ENCODE measurements around the gene OCEL1. TPM values are rescaled to one million over a fixed set of nuclear protein-coding genes. Genes with fewer than 3 reads are reported as not detected.
"Not testable (repeated sequence)": the region's sequence is repeated elsewhere in the genome, so short reads cannot be mapped to it uniquely, and the experiment has no call there.

OCEL1 gene
- total RNA-seq, 1 experiment from 2014 or later: 6.8 TPM

GRCh38 chr19:17260842-17261325 lies 34.9 kb downstream of the OCEL1 start:
- peak; percentile 87 for DNase-seq (ENCODE audit: low spot score)

GRCh38 chr19:17262557-17262956 lies 36.5 kb downstream of the OCEL1 start:
- DNase-seq (ENCODE audit: low spot score): no peak

GRCh38 chr19:17263712-17264640 lies 38.0 kb downstream of the OCEL1 start:
- no peak for DNase-seq (ENCODE audit: low spot score)

- DNase-seq (ENCODE audit: low spot score): no peak
Observed at GRCh38 chr19:17264641-17264979, 38.6 kb downstream of the OCEL1 start, which contains the start of gene USHBP1. Gene USHBP1, minus strand, starts transcription at chr19:17264745. Its CDS starts 446 bp downstream, at chr19:17264299.

GRCh38 chr19:17266026-17266425 lies 40.0 kb downstream of the OCEL1 start:
- DNase-seq (ENCODE audit: low spot score): no peak

GRCh38 chr19:17266589-17266974 lies 40.6 kb downstream of the OCEL1 start:
- no peak for DNase-seq (ENCODE audit: low spot score)

GRCh38 chr19:17266975-17267788 lies 41.2 kb downstream of the OCEL1 start, which contains the start of gene BABAM1:
Gene BABAM1, plus strand, starts transcription at chr19:17267443. Its CDS starts 1,364 bp downstream, at chr19:17268807.
- peak; percentile 99 for DNase-seq (ENCODE audit: low spot score)

- DNase-seq (ENCODE audit: low spot score): no peak
Observed at GRCh38 chr19:17268754-17269153, 42.7 kb downstream of the OCEL1 start.

GRCh38 chr19:17274892-17275291 lies 48.9 kb downstream of the OCEL1 start:
- not testable (repeated sequence) for DNase-seq (ENCODE audit: low spot score)

- no peak for DNase-seq (ENCODE audit: low spot score)
Observed at GRCh38 chr19:17275441-17276175, 49.6 kb downstream of the OCEL1 start.

Other genes with a start within 250 kb of the OCEL1 start
- not detected in 2 replicates for gene CPAMD8, start 199.4 kb upstream of the OCEL1 start, total RNA-seq (2014; rRNA removed; shearing (Covaris generic))
- 10.6 and 22.8 TPM in 2 replicates for gene HAUS8, start 150.8 kb upstream of the OCEL1 start, total RNA-seq (2014; rRNA removed; shearing (Covaris generic))
- 15.1 and 21.0 TPM in 2 replicates for gene MYO9B, start 150.4 kb upstream of the OCEL1 start, total RNA-seq (2014; rRNA removed; shearing (Covaris generic))
- 43.2 and 43.4 TPM in 2 replicates for gene USE1, start 10.9 kb upstream of the OCEL1 start, total RNA-seq (2014; rRNA removed; shearing (Covaris generic))
- 24.8 and 38.6 TPM in 2 replicates for gene NR2F6, start 19.7 kb downstream of the OCEL1 start, total RNA-seq (2014; rRNA removed; shearing (Covaris generic))
- gene USHBP1, start 38.5 kb downstream of the OCEL1 start, total RNA-seq (2014; rRNA removed; shearing (Covaris generic)): not detected in 2 replicates
- gene BABAM1, start 41.2 kb downstream of the OCEL1 start, total RNA-seq (2014; rRNA removed; shearing (Covaris generic)): 154 and 167 TPM in 2 replicates
- 0.06 TPM in 1 of 2 replicates, not detected in the other for gene ANKLE1, start 55.7 kb downstream of the OCEL1 start, total RNA-seq (2014; rRNA removed; shearing (Covaris generic))
- gene ABHD8, start 77.2 kb downstream of the OCEL1 start, total RNA-seq (2014; rRNA removed; shearing (Covaris generic)): 3.5 and 7.5 TPM in 2 replicates
- 48.0 and 76.2 TPM in 2 replicates for gene MRPL34, start 79.6 kb downstream of the OCEL1 start, total RNA-seq (2014; rRNA removed; shearing (Covaris generic))
- gene DDA1, start 83.3 kb downstream of the OCEL1 start, total RNA-seq (2014; rRNA removed; shearing (Covaris generic)): 20.0 and 34.3 TPM in 2 replicates
- gene ANO8, start 108.6 kb downstream of the OCEL1 start, total RNA-seq (2014; rRNA removed; shearing (Covaris generic)): 1.4 and 3.2 TPM in 2 replicates
- 10.2 and 21.7 TPM in 2 replicates for gene GTPBP3, start 111.3 kb downstream of the OCEL1 start, total RNA-seq (2014; rRNA removed; shearing (Covaris generic))
- gene PLVAP, start 151.1 kb downstream of the OCEL1 start, total RNA-seq (2014; rRNA removed; shearing (Covaris generic)): not detected in 2 replicates
- gene CCDC194, start 168.0 kb downstream of the OCEL1 start, total RNA-seq (2014; rRNA removed; shearing (Covaris generic)): not detected in 2 replicates
- 273 and 396 TPM in 2 replicates for gene BST2, start 179.4 kb downstream of the OCEL1 start, total RNA-seq (2014; rRNA removed; shearing (Covaris generic))
- 155 and 216 TPM in 2 replicates for gene MVB12A, start 193.8 kb downstream of the OCEL1 start, total RNA-seq (2014; rRNA removed; shearing (Covaris generic))
- gene TMEM221, start 222.4 kb downstream of the OCEL1 start, total RNA-seq (2014; rRNA removed; shearing (Covaris generic)): 0.27 and 1.1 TPM in 2 replicates
- gene NXNL1, start 234.7 kb downstream of the OCEL1 start, total RNA-seq (2014; rRNA removed; shearing (Covaris generic)): not detected in 2 replicates
- 3.6 and 4.8 TPM in 2 replicates for gene SLC27A1, start 244.3 kb downstream of the OCEL1 start, total RNA-seq (2014; rRNA removed; shearing (Covaris generic))

All from H4 (cell line).